Neural cell (in vitro differentiated cells): ENCODE data around the gene CHMP1A. TPM values are rescaled to one million over a fixed set of nuclear protein-coding genes. Genes with fewer than 3 reads are reported as not detected.

ENCODE experiments used
- H2AFZ ChIP-seq: fragments of 200-600, 300-800 bp; sonication (generic), shearing (Covaris generic); 2 replicates; pipeline ENCODE4 v1.6.0; 2014; ENCODE audit warnings: low read depth, mild to moderate bottlenecking, antibody characterized with exemption, low read length, moderate library complexity
- H3F3A ChIP-seq: fragments of 200-600 bp; shearing (Covaris generic); 2 replicates; pipeline ENCODE4 v1.6.1; 2016; ENCODE audit warnings: mild to moderate bottlenecking, moderate library complexity, mixed read lengths, antibody characterized with exemption, low read length; ENCODE audit not compliant: insufficient read depth, poor library complexity, severe bottlenecking
- H3K27ac ChIP-seq: fragments of 200-600, 300-800 bp; sonication (generic), shearing (Covaris generic); 2 replicates; pipeline ENCODE4 v1.5.1; 2014; ENCODE audit warnings: mild to moderate bottlenecking, low read length, moderate library complexity
- H3K27me3 ChIP-seq: fragments of 300-800, 200-600 bp; sonication (generic), shearing (Covaris generic); 2 replicates; pipeline ENCODE4 v1.6.0; 2014; ENCODE audit warnings: mild to moderate bottlenecking, low read depth, low read length, moderate library complexity; ENCODE audit not compliant: insufficient read depth
- H3K36me3 ChIP-seq: fragments of 300-800, 200-600 bp; sonication (generic), shearing (Covaris generic); 2 replicates; pipeline ENCODE4 v1.5.1; 2014; ENCODE audit warnings: mild to moderate bottlenecking, antibody characterized with exemption, low read length, moderate library complexity; ENCODE audit not compliant: insufficient read depth
- H3K4me2 ChIP-seq: fragments of 300-800, 200-600 bp; sonication (generic), shearing (Covaris generic); 2 replicates; pipeline ENCODE4 v1.6.0; 2014; ENCODE audit warnings: mild to moderate bottlenecking, low read length
- H3K4me3 ChIP-seq: fragments of 300-800, 200-600 bp; sonication (generic), shearing (Covaris generic); 2 replicates; pipeline ENCODE4 v1.5.1; 2014; ENCODE audit warnings: mild to moderate bottlenecking, low read length, moderate library complexity
- H3K79me2 ChIP-seq: fragments of 200-600 bp; shearing (Covaris generic); replicated peaks from 2 replicates; pipeline ENCODE4 v1.6.0; 2014; ENCODE audit warnings: mild to moderate bottlenecking, low read length, moderate library complexity; ENCODE audit not compliant: insufficient read depth
- H3K9ac ChIP-seq: fragments of 300-800, 200-600 bp; sonication (generic), shearing (Covaris generic); 2 replicates; pipeline ENCODE4 v1.6.1; 2016; ENCODE audit warnings: mild to moderate bottlenecking, low read length, mixed read lengths
- H3K9me2 ChIP-seq: fragments of 200-600 bp; shearing (Covaris generic); 2 replicates; pipeline ENCODE4 v1.6.1; 2016; ENCODE audit warnings: mild to moderate bottlenecking, low read length, mixed read lengths; ENCODE audit not compliant: insufficient read depth
- H3K9me3 ChIP-seq: fragments of 200-600, 300-800 bp; sonication (generic), shearing (Covaris generic); 2 replicates; pipeline ENCODE4 v1.6.1; 2016; ENCODE audit warnings: mild to moderate bottlenecking, mixed run types, low read length, moderate library complexity, mixed read lengths
- H4K20me1 ChIP-seq: fragments of 200-600 bp; shearing (Covaris generic); 2 replicates; pipeline ENCODE4 v1.6.1; 2016; ENCODE audit warnings: mild to moderate bottlenecking, mixed run types; ENCODE audit not compliant: insufficient read depth
- EP300 ChIP-seq: fragments of 450-650 bp; conservative IDR thresholded peaks from 2 replicates; pipeline ENCODE4 v1.6.1; 2014; ENCODE audit warnings: antibody characterized with exemption, mild to moderate bottlenecking, moderate library complexity; ENCODE audit not compliant: poor library complexity, severe bottlenecking
- EZH2 ChIP-seq: fragments of 200-600, 300-800 bp; shearing (Covaris generic), sonication (generic); IDR thresholded peaks from 2 replicates; pipeline ENCODE4 v1.6.1; 2014; ENCODE audit warnings: antibody characterized with exemption, low read length, borderline replicate concordance, mild to moderate bottlenecking; ENCODE audit not compliant: insufficient read depth, poor library complexity, severe bottlenecking
- MXI1 ChIP-seq: fragments of 450-650 bp; conservative IDR thresholded peaks from 2 replicates; pipeline ENCODE4 v1.6.1; 2014; ENCODE audit warnings: antibody characterized with exemption, mild to moderate bottlenecking; ENCODE audit not compliant: poor library complexity, severe bottlenecking
- POLR2AphosphoS5 ChIP-seq: IDR thresholded peaks from 2 replicates; pipeline ENCODE4 v1.6.1; 2012
- RAD21 ChIP-seq: fragments of 450-650 bp; conservative IDR thresholded peaks from 2 replicates; pipeline ENCODE4 v1.6.1; 2014; ENCODE audit warnings: antibody characterized with exemption, mild to moderate bottlenecking, moderate library complexity
- SMC3 ChIP-seq: fragments of 450-650 bp; conservative IDR thresholded peaks from 2 replicates; pipeline ENCODE4 v1.6.1; 2014; ENCODE audit warnings: antibody characterized with exemption, mild to moderate bottlenecking, moderate library complexity; ENCODE audit not compliant: poor library complexity
- TAF1 ChIP-seq: IDR thresholded peaks from 2 replicates; pipeline ENCODE4 v1.6.1; 2012; ENCODE audit warnings: low read depth
- polyA plus RNA-seq: library from polyadenylated mRNA; depleted of rRNA; stranded (reverse); fragments of >200 nt; gene quantifications from 2 replicates; pipeline ENCODE4 v1.2.3, GENCODE V29; 2014
- TF ChIP-seq, protein P1 (sequence below): fragments of 450-650 bp; IDR thresholded peaks from 2 replicates; pipeline ENCODE4 v1.5.1; 2014; ENCODE audit warnings: antibody characterized with exemption, mild to moderate bottlenecking, moderate library complexity; ENCODE audit not compliant: poor library complexity, severe bottlenecking
- TF ChIP-seq, protein P2 (sequence below): IDR thresholded peaks from 2 replicates; pipeline ENCODE4 v1.6.1; 2012; ENCODE audit warnings: borderline replicate concordance

The CHMP1A gene
- polyA plus RNA-seq, 1 donor from 2014 or later = 113 TPM

DNA sequence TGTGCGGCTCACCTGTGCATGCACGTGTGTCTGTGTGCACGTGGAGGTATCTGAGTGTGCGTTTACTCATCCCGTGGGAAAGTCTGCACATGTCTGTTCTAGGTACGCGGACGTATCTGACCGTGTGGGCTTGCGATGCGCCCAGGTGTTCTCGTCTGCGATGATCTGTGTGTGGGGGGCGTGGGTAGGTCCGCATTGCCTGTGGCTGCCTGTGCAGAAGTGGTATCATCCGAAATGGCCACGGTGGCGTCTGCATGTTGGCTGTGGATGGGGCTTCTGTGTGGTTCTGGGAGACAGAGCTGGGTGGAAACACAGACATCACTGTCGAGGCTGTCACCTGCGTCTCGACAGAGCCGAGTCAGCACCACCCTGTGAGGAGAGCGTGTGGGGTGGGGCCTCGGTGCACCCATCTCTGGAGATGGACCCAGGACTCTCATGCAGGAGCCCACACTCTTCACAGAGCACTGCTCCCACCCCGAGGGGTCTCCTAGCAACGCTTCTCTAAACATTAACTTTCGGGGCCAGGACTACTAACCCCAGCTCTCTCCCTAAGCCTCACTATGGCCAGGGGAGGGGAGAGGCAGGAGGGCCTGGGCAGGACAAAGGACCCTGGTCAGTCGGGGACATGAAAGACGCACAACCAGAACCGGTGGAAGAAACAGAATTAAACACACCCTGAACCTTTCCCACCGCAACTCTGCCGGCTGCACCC is 35.7 kb downstream of the CHMP1A start:
- Histone ChIP-seq H3K9me3 (no peaks in the 10 kb centered on the region), H2AFZ (no peak overlapping the region), H4K20me1 (no peaks in the 10 kb centered on the region), H3K9me2 (no peaks in the 10 kb centered on the region), H3K9ac (no peak overlapping the region), H3K4me3 (no peak overlapping the region), H3K79me2 (no peaks in the 10 kb centered on the region), H3K4me2 (no peak overlapping the region), H3K36me3 (no peaks in the 10 kb centered on the region), H3K27me3 (no peaks in the 10 kb centered on the region), H3K27ac (no peak overlapping the region), H3F3A (no peaks in the 10 kb centered on the region)
- TF ChIP-seq MXI1 = no peak

DNA sequence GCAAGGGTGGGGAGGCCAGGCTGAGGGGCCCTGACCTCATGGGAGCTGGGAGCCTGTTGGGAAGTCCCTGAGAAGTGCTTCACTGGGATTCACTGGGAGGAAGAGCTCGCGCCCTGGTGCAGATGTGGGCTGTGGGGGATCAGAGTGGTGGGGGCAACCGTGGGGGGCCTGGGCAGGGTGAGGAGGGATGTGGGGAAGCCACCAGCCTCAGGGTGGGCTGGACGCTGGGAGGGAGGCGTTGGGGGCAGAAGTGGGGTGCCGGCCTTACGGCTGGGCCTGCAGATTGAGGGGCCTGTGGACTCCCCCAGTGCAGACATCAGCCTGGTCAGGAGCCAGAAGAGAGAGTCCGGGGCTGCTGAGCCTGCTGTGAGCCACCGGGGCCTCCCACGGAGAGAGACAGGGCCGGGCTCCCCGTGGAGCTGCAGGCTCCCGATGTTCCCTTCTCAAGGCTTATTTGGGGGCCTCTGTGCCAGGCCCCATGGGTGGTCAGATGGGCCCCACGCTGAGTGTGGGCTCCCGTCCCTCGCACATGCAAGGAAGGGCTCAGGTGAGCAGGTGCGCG is 36.3 kb downstream of the CHMP1A start:
- Histone ChIP-seq H3K4me2 (no peak overlapping the region), H3F3A (no peaks in the 10 kb centered on the region), H4K20me1 (no peaks in the 10 kb centered on the region), H3K27ac (no peak overlapping the region), H3K36me3 (no peaks in the 10 kb centered on the region), H3K9me2 (no peaks in the 10 kb centered on the region), H3K9ac (no peak overlapping the region), H3K79me2 (no peaks in the 10 kb centered on the region), H3K9me3 (no peaks in the 10 kb centered on the region), H3K27me3 (no peaks in the 10 kb centered on the region), H3K4me3 (no peak overlapping the region), H2AFZ (no peak overlapping the region)
- no peak for TF ChIP-seq EZH2
- no peak for TF ChIP-seq TAF1
- no peak for TF ChIP-seq SMC3
- no peak for TF ChIP-seq RAD21
- no peak for TF ChIP-seq MXI1
- no peak for TF ChIP-seq POLR2AphosphoS5
- no peak for TF ChIP-seq EP300

DNA sequence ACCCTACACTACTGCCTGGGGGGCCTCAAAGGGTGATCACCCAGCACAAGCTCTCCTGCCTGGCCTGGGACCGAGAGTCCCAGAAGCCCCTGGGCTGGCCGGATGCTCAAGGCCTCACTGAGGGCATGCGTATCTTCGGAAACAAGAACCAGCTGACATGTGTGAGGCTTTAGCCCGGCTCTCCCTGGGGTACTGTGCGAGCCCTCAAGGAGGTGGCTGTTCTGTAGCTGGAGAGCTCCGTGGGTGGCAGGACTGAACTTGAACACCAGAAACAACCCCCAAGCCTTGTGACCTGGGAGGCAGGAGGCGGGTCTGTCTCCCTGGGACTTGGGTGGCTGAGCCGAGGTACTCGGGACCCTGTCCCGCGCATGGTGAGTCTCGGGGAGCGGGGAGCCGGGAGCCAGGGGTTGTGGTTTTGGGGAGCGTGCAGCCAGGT is 37.1 kb downstream of the CHMP1A start:
- H3K9me2 ChIP-seq = no peaks in the 10 kb centered on the region
- no peak overlapping the region for H3K9ac ChIP-seq
- H3K4me3 ChIP-seq = no peak overlapping the region
- no peak overlapping the region for H3K4me2 ChIP-seq
- no peaks in the 10 kb centered on the region for H4K20me1 ChIP-seq
- no peaks in the 10 kb centered on the region for H3K9me3 ChIP-seq
- no peaks in the 10 kb centered on the region for H3F3A ChIP-seq
- TF ChIP-seq, protein P1, sequence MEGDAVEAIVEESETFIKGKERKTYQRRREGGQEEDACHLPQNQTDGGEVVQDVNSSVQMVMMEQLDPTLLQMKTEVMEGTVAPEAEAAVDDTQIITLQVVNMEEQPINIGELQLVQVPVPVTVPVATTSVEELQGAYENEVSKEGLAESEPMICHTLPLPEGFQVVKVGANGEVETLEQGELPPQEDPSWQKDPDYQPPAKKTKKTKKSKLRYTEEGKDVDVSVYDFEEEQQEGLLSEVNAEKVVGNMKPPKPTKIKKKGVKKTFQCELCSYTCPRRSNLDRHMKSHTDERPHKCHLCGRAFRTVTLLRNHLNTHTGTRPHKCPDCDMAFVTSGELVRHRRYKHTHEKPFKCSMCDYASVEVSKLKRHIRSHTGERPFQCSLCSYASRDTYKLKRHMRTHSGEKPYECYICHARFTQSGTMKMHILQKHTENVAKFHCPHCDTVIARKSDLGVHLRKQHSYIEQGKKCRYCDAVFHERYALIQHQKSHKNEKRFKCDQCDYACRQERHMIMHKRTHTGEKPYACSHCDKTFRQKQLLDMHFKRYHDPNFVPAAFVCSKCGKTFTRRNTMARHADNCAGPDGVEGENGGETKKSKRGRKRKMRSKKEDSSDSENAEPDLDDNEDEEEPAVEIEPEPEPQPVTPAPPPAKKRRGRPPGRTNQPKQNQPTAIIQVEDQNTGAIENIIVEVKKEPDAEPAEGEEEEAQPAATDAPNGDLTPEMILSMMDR = no peak
- TF ChIP-seq EZH2 (no peak), EP300 (no peak), TAF1 (no peak), MXI1 (no peak), POLR2AphosphoS5 (no peak), SMC3 (no peak), RAD21 (no peak)
- TF ChIP-seq, protein P2, sequence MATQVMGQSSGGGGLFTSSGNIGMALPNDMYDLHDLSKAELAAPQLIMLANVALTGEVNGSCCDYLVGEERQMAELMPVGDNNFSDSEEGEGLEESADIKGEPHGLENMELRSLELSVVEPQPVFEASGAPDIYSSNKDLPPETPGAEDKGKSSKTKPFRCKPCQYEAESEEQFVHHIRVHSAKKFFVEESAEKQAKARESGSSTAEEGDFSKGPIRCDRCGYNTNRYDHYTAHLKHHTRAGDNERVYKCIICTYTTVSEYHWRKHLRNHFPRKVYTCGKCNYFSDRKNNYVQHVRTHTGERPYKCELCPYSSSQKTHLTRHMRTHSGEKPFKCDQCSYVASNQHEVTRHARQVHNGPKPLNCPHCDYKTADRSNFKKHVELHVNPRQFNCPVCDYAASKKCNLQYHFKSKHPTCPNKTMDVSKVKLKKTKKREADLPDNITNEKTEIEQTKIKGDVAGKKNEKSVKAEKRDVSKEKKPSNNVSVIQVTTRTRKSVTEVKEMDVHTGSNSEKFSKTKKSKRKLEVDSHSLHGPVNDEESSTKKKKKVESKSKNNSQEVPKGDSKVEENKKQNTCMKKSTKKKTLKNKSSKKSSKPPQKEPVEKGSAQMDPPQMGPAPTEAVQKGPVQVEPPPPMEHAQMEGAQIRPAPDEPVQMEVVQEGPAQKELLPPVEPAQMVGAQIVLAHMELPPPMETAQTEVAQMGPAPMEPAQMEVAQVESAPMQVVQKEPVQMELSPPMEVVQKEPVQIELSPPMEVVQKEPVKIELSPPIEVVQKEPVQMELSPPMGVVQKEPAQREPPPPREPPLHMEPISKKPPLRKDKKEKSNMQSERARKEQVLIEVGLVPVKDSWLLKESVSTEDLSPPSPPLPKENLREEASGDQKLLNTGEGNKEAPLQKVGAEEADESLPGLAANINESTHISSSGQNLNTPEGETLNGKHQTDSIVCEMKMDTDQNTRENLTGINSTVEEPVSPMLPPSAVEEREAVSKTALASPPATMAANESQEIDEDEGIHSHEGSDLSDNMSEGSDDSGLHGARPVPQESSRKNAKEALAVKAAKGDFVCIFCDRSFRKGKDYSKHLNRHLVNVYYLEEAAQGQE = no peak
- no peak overlapping the region for H3K27ac ChIP-seq
- no peaks in the 10 kb centered on the region for H3K27me3 ChIP-seq
- H3K79me2 ChIP-seq = no peaks in the 10 kb centered on the region
- H3K36me3 ChIP-seq = no peaks in the 10 kb centered on the region
- no peak overlapping the region for H2AFZ ChIP-seq
